ENCODE results near the gene SERTAD4.

DNA sequence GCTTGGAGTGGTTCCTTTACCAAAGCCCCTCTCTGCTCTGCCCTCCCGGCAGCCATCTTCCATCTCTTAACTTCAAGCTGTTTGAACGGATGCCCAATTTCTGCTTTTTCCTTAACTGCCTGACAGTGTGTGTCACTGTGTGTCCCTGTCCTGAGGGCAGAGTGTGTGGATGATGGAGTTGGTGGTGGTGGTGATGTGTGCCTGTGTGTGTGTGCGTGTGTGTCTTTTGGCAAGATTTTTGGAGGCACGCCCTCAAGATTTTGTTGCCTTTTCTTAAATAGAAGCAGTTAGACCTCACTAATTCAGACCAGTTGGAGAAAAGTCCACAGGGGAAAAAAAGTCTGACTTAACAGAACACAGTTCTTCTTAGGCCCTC lies 30.3 kb downstream of the SERTAD4 start:
- TF ChIP-seq CTCF (IDR thresholded peaks at IDR 0.05) (no peak), EP300 (IDR thresholded peaks at IDR 0.05; ENCODE audit: low read depth) (no peak), POLR2A (IDR thresholded peaks at IDR 0.05) (no peak), POLR2AphosphoS5 (IDR thresholded peaks at IDR 0.05) (no peak)
